ENCODE measurements around the gene ERBB4. TPM values are rescaled to one million over a fixed set of nuclear protein-coding genes. Genes with fewer than 3 reads are reported as not detected.

ERBB4 gene
- polyA plus RNA-seq, 2 of the 4 experiments (the other 2 are of a cell fraction), result not detected

DNA sequence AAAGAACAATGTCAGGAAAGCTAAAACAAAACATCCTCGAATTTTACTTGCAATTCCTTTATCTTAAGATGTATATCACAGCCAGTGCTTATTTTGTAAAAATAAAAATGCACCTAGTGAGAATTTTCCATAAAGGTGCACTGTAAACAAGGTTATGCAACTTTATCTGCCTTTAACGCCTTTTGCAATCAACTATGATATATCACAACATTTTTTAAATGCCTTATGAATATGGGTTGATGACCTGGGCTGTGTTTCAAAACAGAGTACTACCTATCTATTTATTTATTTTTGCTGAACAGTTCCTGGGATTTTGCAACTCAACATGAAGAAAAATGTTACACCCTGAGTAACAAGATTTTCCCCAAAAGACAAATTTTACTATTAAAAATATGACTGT is 1112.4 kb downstream of the ERBB4 start:
- no peak for FAIRE-seq
- Histone ChIP-seq H3K9me3 (no peaks in the 10 kb centered on the region), H3K27ac (no peak overlapping the region), H3K4me2 (no peak overlapping the region), H3K4me3 (no peak overlapping the region), H3K4me1 (no peaks in the 10 kb centered on the region)
- no peak for ATAC-seq
- 11% methylated on average over 2 of the region's 2 CpGs for WGBS (ENCODE audit: missing lambda C conversion rate)
- no peak for DNase-seq (ENCODE audit: low read depth in 1 of 2, low spot score in 1 of 2)
- TF ChIP-seq BHLHE40 (IDR thresholded peaks at IDR 0.05; ENCODE audit: low read depth, low read length), result no peak
- ChIA-PET CTCF (interaction anchor here (1.0 kb wide), 1 partner anchor 29 kb away, joined by 3 read pairs; no protein-coding TSS in a partner anchor), POLR2A (no interaction called here)

DNA sequence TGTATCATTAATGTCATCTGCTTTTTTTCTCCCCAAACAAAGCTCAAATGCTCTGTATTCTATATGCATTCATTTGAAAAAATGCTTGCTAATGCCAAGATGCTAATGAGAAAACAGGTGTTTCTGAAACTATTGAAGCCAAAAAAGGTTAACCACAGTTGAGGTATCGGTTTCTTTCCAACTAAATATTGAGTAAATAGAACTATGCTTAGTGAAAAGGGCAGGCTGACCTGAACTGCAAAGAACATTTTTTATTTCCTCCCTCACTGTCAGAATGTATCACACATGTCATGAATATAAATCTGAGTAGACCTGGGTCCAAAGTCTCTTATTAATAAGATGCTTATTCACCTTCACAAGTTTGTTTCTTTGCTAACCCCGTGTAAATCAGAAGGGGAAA is 1115.6 kb downstream of the ERBB4 start:
- ATAC-seq, result no peak
- POLR2A ChIA-PET, result no interaction called here

DNA sequence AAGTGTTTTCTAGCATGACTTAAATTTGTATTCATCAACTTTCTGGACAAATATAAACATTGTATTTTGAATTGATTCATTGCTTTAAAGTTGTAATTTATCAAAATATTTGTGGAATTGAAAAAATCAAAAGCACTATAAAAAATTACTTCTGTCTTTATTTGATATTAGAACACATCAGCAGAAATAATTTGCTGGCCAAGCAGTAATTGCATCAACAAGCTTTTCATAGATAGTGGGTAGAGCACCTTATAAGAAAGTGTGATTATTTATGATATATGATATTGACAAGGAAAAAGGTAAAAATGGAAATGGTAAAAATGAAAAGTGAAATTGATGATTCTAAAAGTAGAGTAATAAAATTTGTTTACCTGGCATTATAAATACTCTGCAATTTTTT is 1121.1 kb downstream of the ERBB4 start:
- POLR2A ChIA-PET, result no interaction called here

More for the DNA sequence above, 1115.6 kb downstream of the ERBB4 start:
- no peak for FAIRE-seq
- no peak overlapping the region for H3K27ac ChIP-seq
- WGBS (ENCODE audit: missing lambda C conversion rate), result 27% methylated on average over 2 of the region's 2 CpGs
- CTCF ChIA-PET, result no interaction called here
- H3K9me3 ChIP-seq, result no peaks in the 10 kb centered on the region
- no peak overlapping the region for H3K4me2 ChIP-seq
- H3K4me3 ChIP-seq, result no peak overlapping the region
- TF ChIP-seq JUNB (IDR thresholded peaks at IDR 0.05) (no peak), RAD21 (conservative IDR thresholded peaks at IDR 0.05 in 1 of 2, IDR thresholded peaks at IDR 0.05 in 1 of 2) (no peak), HOXA7 (CRISPR knock-in tag; IDR thresholded peaks at IDR 0.05) (no peak), CHD2 (IDR thresholded peaks at IDR 0.05; ENCODE audit: low read length, partially characterized antibody) (no peak), FOSL2 (IDR thresholded peaks at IDR 0.05) (no peak), FOSL2 (CRISPR knock-in tag; IDR thresholded peaks at IDR 0.05) (no peak), POLR2AphosphoS2 (conservative IDR thresholded peaks at IDR 0.05; ENCODE audit: low read length) (no peak), CHD4 (IDR thresholded peaks at IDR 0.05; ENCODE audit: borderline replicate concordance) (no peak), FOXS1 (CRISPR knock-in tag; IDR thresholded peaks at IDR 0.05) (no peak), JUN (IDR thresholded peaks at IDR 0.05) (no peak), SREBF2 (IDR thresholded peaks at IDR 0.05) (no peak), MAFK (IDR thresholded peaks at IDR 0.05; ENCODE audit: partially characterized antibody) (no peak), NFE2L2 (conservative IDR thresholded peaks at IDR 0.05; ENCODE audit: low read length) (no peak), ZSCAN20 (CRISPR knock-in tag; IDR thresholded peaks at IDR 0.05) (no peak)
- TF ChIP-seq, protein P1, sequence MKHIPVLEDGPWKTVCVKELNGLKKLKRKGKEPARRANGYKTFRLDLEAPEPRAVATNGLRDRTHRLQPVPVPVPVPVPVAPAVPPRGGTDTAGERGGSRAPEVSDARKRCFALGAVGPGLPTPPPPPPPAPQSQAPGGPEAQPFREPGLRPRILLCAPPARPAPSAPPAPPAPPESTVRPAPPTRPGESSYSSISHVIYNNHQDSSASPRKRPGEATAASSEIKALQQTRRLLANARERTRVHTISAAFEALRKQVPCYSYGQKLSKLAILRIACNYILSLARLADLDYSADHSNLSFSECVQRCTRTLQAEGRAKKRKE (CRISPR knock-in tag; IDR thresholded peaks at IDR 0.05; ENCODE audit: low read depth), result no peak
- TF ChIP-seq, protein P2, sequence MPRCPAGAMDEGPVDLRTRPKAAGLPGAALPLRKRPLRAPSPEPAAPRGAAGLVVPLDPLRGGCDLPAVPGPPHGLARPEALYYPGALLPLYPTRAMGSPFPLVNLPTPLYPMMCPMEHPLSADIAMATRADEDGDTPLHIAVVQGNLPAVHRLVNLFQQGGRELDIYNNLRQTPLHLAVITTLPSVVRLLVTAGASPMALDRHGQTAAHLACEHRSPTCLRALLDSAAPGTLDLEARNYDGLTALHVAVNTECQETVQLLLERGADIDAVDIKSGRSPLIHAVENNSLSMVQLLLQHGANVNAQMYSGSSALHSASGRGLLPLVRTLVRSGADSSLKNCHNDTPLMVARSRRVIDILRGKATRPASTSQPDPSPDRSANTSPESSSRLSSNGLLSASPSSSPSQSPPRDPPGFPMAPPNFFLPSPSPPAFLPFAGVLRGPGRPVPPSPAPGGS (IDR thresholded peaks at IDR 0.05), result no peak
- TF ChIP-seq, protein P3, sequence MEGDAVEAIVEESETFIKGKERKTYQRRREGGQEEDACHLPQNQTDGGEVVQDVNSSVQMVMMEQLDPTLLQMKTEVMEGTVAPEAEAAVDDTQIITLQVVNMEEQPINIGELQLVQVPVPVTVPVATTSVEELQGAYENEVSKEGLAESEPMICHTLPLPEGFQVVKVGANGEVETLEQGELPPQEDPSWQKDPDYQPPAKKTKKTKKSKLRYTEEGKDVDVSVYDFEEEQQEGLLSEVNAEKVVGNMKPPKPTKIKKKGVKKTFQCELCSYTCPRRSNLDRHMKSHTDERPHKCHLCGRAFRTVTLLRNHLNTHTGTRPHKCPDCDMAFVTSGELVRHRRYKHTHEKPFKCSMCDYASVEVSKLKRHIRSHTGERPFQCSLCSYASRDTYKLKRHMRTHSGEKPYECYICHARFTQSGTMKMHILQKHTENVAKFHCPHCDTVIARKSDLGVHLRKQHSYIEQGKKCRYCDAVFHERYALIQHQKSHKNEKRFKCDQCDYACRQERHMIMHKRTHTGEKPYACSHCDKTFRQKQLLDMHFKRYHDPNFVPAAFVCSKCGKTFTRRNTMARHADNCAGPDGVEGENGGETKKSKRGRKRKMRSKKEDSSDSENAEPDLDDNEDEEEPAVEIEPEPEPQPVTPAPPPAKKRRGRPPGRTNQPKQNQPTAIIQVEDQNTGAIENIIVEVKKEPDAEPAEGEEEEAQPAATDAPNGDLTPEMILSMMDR (IDR thresholded peaks at IDR 0.05), result no peak
- TF ChIP-seq, protein P4, sequence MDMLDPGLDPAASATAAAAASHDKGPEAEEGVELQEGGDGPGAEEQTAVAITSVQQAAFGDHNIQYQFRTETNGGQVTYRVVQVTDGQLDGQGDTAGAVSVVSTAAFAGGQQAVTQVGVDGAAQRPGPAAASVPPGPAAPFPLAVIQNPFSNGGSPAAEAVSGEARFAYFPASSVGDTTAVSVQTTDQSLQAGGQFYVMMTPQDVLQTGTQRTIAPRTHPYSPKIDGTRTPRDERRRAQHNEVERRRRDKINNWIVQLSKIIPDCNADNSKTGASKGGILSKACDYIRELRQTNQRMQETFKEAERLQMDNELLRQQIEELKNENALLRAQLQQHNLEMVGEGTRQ (IDR thresholded peaks at IDR 0.05), result no peak
- TF ChIP-seq, protein P5, sequence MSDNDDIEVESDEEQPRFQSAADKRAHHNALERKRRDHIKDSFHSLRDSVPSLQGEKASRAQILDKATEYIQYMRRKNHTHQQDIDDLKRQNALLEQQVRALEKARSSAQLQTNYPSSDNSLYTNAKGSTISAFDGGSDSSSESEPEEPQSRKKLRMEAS (IDR thresholded peaks at IDR 0.05), result no peak
- TF ChIP-seq, protein P6, sequence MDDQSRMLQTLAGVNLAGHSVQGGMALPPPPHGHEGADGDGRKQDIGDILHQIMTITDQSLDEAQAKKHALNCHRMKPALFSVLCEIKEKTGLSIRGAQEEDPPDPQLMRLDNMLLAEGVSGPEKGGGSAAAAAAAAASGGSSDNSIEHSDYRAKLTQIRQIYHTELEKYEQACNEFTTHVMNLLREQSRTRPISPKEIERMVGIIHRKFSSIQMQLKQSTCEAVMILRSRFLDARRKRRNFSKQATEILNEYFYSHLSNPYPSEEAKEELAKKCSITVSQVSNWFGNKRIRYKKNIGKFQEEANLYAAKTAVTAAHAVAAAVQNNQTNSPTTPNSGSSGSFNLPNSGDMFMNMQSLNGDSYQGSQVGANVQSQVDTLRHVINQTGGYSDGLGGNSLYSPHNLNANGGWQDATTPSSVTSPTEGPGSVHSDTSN (IDR thresholded peaks at IDR 0.05), result no peak
- no peak for DNase-seq (ENCODE audit: low read depth in 1 of 2, low spot score in 1 of 2)
- H3K4me1 ChIP-seq, result no peaks in the 10 kb centered on the region

More for the DNA sequence above, 1121.1 kb downstream of the ERBB4 start:
- ATAC-seq (no peak), FAIRE-seq (no peak), DNase-seq (ENCODE audit: low read depth in 1 of 2, low spot score in 1 of 2) (no peak)
- H3K9me3 ChIP-seq, result no peaks in the 10 kb centered on the region
- no peak overlapping the region for H3K4me2 ChIP-seq
- no peak overlapping the region for H3K4me3 ChIP-seq
- H3K27ac ChIP-seq, result no peak overlapping the region
- no peak for TF ChIP-seq EHF (CRISPR knock-in tag; IDR thresholded peaks at IDR 0.05)
- TF ChIP-seq JUN (IDR thresholded peaks at IDR 0.05), result no peak
- no peak for TF ChIP-seq RNF2 (IDR thresholded peaks at IDR 0.05; ENCODE audit: borderline replicate concordance, low read depth)
- TF ChIP-seq MAFK (IDR thresholded peaks at IDR 0.05; ENCODE audit: partially characterized antibody), result peak; percentile 10
- H3K4me1 ChIP-seq, result no peaks in the 10 kb centered on the region
- CTCF ChIA-PET, result no interaction called here
